Stomach smooth muscle (tissue), 2 donors: ENCODE measurements around the gene ZFPL1.

Experiments
- H3K27ac ChIP-seq: one replicate; pipeline ENCODE4 v1.7.0; 2013; ENCODE audit warnings: mild to moderate bottlenecking, low read length, inconsistent platforms
- H3K27me3 ChIP-seq, 2 donors: one replicate each; pipeline ENCODE4 v1.7.0; 2013; ENCODE audit warnings: low read length in 2 of 2; ENCODE audit not compliant: insufficient read depth in 2 of 2, control insufficient read depth in 1 of 2
- H3K36me3 ChIP-seq, 2 donors: one replicate each; pipeline ENCODE4 v1.7.0; 2013; ENCODE audit warnings: low read length in 2 of 2; ENCODE audit not compliant: control insufficient read depth in 2 of 2, insufficient read depth in 2 of 2
- H3K4me1 ChIP-seq: one replicate; pipeline ENCODE4 v1.7.0; 2013; ENCODE audit warnings: low read length; ENCODE audit not compliant: control insufficient read depth, insufficient read depth
- H3K4me3 ChIP-seq, 2 donors: one replicate each; pipeline ENCODE4 v1.7.0; 2013; ENCODE audit warnings: low read length in 2 of 2
- H3K9ac ChIP-seq, 2 donors: one replicate each; pipeline ENCODE4 v1.7.0; 2013; ENCODE audit warnings: low read length in 2 of 2, mild to moderate bottlenecking in 1 of 2
- H3K9me3 ChIP-seq, 2 donors: one replicate each; pipeline ENCODE4 v1.7.0; 2013; ENCODE audit warnings: low read length in 2 of 2; ENCODE audit not compliant: control insufficient read depth in 2 of 2
- donor health status: healthy.
- donor health status: Pancreatic carcinoma.

ZFPL1 gene

GRCh38 chr11:65047581-65048422 is 36.2 kb upstream of the ZFPL1 start:
- H3K27me3 ChIP-seq, result no peaks in the 10 kb centered on the region
- H3K9me3 ChIP-seq, result no peaks in the 10 kb centered on the region
- peaks cover 10 to 12% of the 10 kb centered on the region in 2 donors for H3K36me3 ChIP-seq
- peaks cover 22% of the 10 kb centered on the region for H3K4me1 ChIP-seq
- H3K27ac ChIP-seq, result no peak overlapping the region
- peak overlapping the region; percentile 66 to 68 for H3K9ac ChIP-seq
- peak overlapping the region; percentile 76 to 79 for H3K4me3 ChIP-seq

GRCh38 chr11:65051398-65051858 is 32.6 kb upstream of the ZFPL1 start:
- no peak overlapping the region for H3K9ac ChIP-seq

GRCh38 chr11:65053827-65054508 is 30.1 kb upstream of the ZFPL1 start:
- Histone ChIP-seq H3K4me3 (no peak overlapping the region), H3K27me3 (peaks cover 0 to 2% of the 10 kb centered on the region in 2 donors)

More at GRCh38 chr11:65051398-65051858, 32.6 kb upstream of the ZFPL1 start:
- no peak overlapping the region for H3K4me3 ChIP-seq
- peaks cover 14% of the 10 kb centered on the region for H3K4me1 ChIP-seq
- no peaks in the 10 kb centered on the region for H3K9me3 ChIP-seq
- H3K36me3 ChIP-seq, result no peaks in the 10 kb centered on the region
- H3K27me3 ChIP-seq, result peaks cover 0 to 2% of the 10 kb centered on the region in 2 donors
- no peak overlapping the region for H3K27ac ChIP-seq

GRCh38 chr11:65055538-65055937 is 28.5 kb upstream of the ZFPL1 start:
- Histone ChIP-seq H3K9ac (no peak overlapping the region), H3K4me1 (no peaks in the 10 kb centered on the region), H3K27ac (no peak overlapping the region)

More at GRCh38 chr11:65053827-65054508, 30.1 kb upstream of the ZFPL1 start:
- Histone ChIP-seq H3K27ac (no peak overlapping the region), H3K4me1 (no peaks in the 10 kb centered on the region), H3K9ac (no peak overlapping the region), H3K9me3 (no peaks in the 10 kb centered on the region), H3K36me3 (no peaks in the 10 kb centered on the region)

GRCh38 chr11:65056999-65057398 is 27.0 kb upstream of the ZFPL1 start:
- Histone ChIP-seq H3K27ac (no peak overlapping the region), H3K4me1 (no peaks in the 10 kb centered on the region), H3K36me3 (no peaks in the 10 kb centered on the region), H3K27me3 (peaks cover 0 to 4% of the 10 kb centered on the region in 2 donors), H3K9me3 (no peaks in the 10 kb centered on the region), H3K9ac (no peak overlapping the region), H3K4me3 (no peak overlapping the region)

More at GRCh38 chr11:65055538-65055937, 28.5 kb upstream of the ZFPL1 start:
- no peaks in the 10 kb centered on the region for H3K36me3 ChIP-seq
- peaks cover 0 to 4% of the 10 kb centered on the region in 2 donors for H3K27me3 ChIP-seq
- no peaks in the 10 kb centered on the region for H3K9me3 ChIP-seq
- no peak overlapping the region for H3K4me3 ChIP-seq

GRCh38 chr11:65057526-65057925 is 26.5 kb upstream of the ZFPL1 start:
- no peaks in the 10 kb centered on the region for H3K9me3 ChIP-seq

GRCh38 chr11:65058012-65058411 is 26.0 kb upstream of the ZFPL1 start:
- H3K9ac ChIP-seq, result no peak overlapping the region
- no peak overlapping the region for H3K4me3 ChIP-seq
- H3K27me3 ChIP-seq, result peaks cover 0 to 2% of the 10 kb centered on the region in 2 donors
- H3K27ac ChIP-seq, result no peak overlapping the region
- H3K9me3 ChIP-seq, result no peaks in the 10 kb centered on the region
- H3K36me3 ChIP-seq, result no peaks in the 10 kb centered on the region
- no peaks in the 10 kb centered on the region for H3K4me1 ChIP-seq

More at GRCh38 chr11:65057526-65057925, 26.5 kb upstream of the ZFPL1 start:
- H3K4me1 ChIP-seq, result no peaks in the 10 kb centered on the region
- peaks cover 0 to 4% of the 10 kb centered on the region in 2 donors for H3K27me3 ChIP-seq
- H3K27ac ChIP-seq, result no peak overlapping the region
- H3K36me3 ChIP-seq, result no peaks in the 10 kb centered on the region
- no peak overlapping the region for H3K4me3 ChIP-seq
- no peak overlapping the region for H3K9ac ChIP-seq

- Histone ChIP-seq H3K36me3 (no peaks in the 10 kb centered on the region), H3K4me1 (no peaks in the 10 kb centered on the region), H3K9ac (no peak within 1 kb of the TSS), H3K9me3 (no peaks in the 10 kb centered on the region), H3K4me3 (no peak within 1 kb of the TSS), H3K27me3 (peaks cover 0 to 2% of the 10 kb centered on the region in 2 donors), H3K27ac (no peak within 1 kb of the TSS)
Measured at GRCh38 chr11:65058419-65059054, 25.5 kb upstream of the ZFPL1 start, which contains the start of gene NAALADL1. TSS of gene NAALADL1 (minus strand) at chr11:65058553. CDS start at chr11:65058521, 32 bp downstream.

GRCh38 chr11:65059523-65059922 is 24.5 kb upstream of the ZFPL1 start:
- Histone ChIP-seq H3K9ac (no peak overlapping the region), H3K36me3 (no peaks in the 10 kb centered on the region), H3K27ac (no peak overlapping the region), H3K4me1 (no peaks in the 10 kb centered on the region), H3K27me3 (peaks cover 0 to 2% of the 10 kb centered on the region in 2 donors), H3K4me3 (no peak overlapping the region), H3K9me3 (no peaks in the 10 kb centered on the region)

GRCh38 chr11:65059959-65060824 is 23.8 kb upstream of the ZFPL1 start:
- no peak overlapping the region for H3K9ac ChIP-seq
- H3K27me3 ChIP-seq, result peaks cover 0 to 2% of the 10 kb centered on the region in 2 donors
- H3K4me3 ChIP-seq, result no peak overlapping the region
- H3K27ac ChIP-seq, result no peak overlapping the region
- H3K36me3 ChIP-seq, result no peaks in the 10 kb centered on the region
- no peaks in the 10 kb centered on the region for H3K9me3 ChIP-seq
- no peaks in the 10 kb centered on the region for H3K4me1 ChIP-seq
